Adrenal gland (tissue), 12 donors: ENCODE data around the gene AHNAK2. TPM values are rescaled to one million over a fixed set of nuclear protein-coding genes. Genes with fewer than 3 reads are reported as not detected.

Source experiments
- DNase-seq, 7 donors: peaks; one replicate each; pipeline ENCODE4 v3.0.0-alpha.2; 2019 to 2020
- H3K27ac ChIP-seq, 5 donors: fragments of 200-600 bp; sonication (generic) in 4 of 5; 1 replicate in 3 of 5; 2 replicates in 2 of 5; pipeline versions ENCODE4 v1.5.1 to v1.8.0; 2016 to 2020; ENCODE audit warnings: mild to moderate bottlenecking in 1 of 5
- H3K27me3 ChIP-seq: fragments of 200-600 bp; 2 replicates; pipeline ENCODE4 v1.8.0; 2021
- H3K36me3 ChIP-seq, 2 donors: fragments of 200-600 bp; replicated peaks in 1 of 2; 1 replicate in 1 of 2; 2 replicates in 1 of 2; pipeline versions ENCODE4 v1.5.1 to v1.8.0; 2018 to 2022
- H3K4me1 ChIP-seq, 2 donors: fragments of 200-600 bp; replicated peaks in 1 of 2; 1 replicate in 1 of 2; 2 replicates in 1 of 2; pipeline versions ENCODE4 v1.5.1 to v1.8.0; 2018 to 2021
- H3K4me3 ChIP-seq, 4 donors: fragments of 200-600 bp; sonication (generic) in 3 of 4; one replicate each; pipeline ENCODE4 v1.5.1; 2016 to 2018
- H3K9me3 ChIP-seq, 3 donors: fragments of 200-600 bp; sonication (generic) in 1 of 3; replicated peaks in 1 of 3; 1 replicate in 2 of 3; 2 replicates in 1 of 3; pipeline versions ENCODE4 v1.5.1 to v1.8.0; 2016 to 2021
- POLR2A ChIP-seq, 2 donors: fragments of 450-650 bp; IDR thresholded peaks; one replicate each; pipeline ENCODE4 v1.6.1; 2017; ENCODE audit warnings: antibody characterized with exemption in 2 of 2, mild to moderate bottlenecking in 2 of 2, moderate library complexity in 1 of 2
- WGBS, 4 donors: extraction: QIAGEN DNeasy Blood & Tissue Kit in 2 of 4; methylation state at CpG; one replicate each; pipeline versions ENCODE4 v1.1.5 to v1.1.7; 2013 to 2017; 5-methylcytosine and 5-hydroxymethylcytosine counted together
- intact Hi-C, 2 donors: fragments of 100-400 bp; cut with DNase I; formaldehyde crosslinking; loops; one replicate each; pipeline versions ENCODE4 v1.14.1 to v1.15.0; 2022 to 2023
- polyA plus RNA-seq, 3 donors: library from polyadenylated mRNA; stranded (reverse); fragments of 200-250 nt in 2 of 3; fragments of 350-450 nt in 1 of 3; fragmentation: Illumina TruSeq in 1 of 3; extraction: RNeasy Lipid Tissue Mini Kit (QIAGEN cat#74804) in 1 of 3; gene quantifications; one replicate each; pipeline ENCODE4 v1.2.3, GENCODE V29; 2013 to 2014
- total RNA-seq, 9 donors: library from RNA; depleted of rRNA in 4 of 9; stranded (reverse); fragments of >200 nt in 4 of 9; fragments of 120-200 nt in 1 of 9; fragmentation: NEBNext Ultra II Directional in 1 of 9; extraction: Animal tissue kit (Norgen Biotek cat#: 25700) in 1 of 9; gene quantifications; one replicate each; pipeline versions ENCODE4 v1.1.0 to v1.2.4, GENCODE V29; 2013 to 2023
- TF ChIP-seq, protein P1 (sequence below), 6 experiments: fragments of 450-650 bp in 4 of 6; fragments of 200-600 bp in 2 of 6; sonication (generic) in 1 of 6; IDR thresholded peaks; 1 replicate in 5 of 6; 2 replicates in 1 of 6; pipeline versions ENCODE4 v1.5.1 to v1.8.0; 2016 to 2021; ENCODE audit warnings: antibody characterized with exemption in 6 of 6, mild to moderate bottlenecking in 2 of 6, moderate library complexity in 1 of 6
- donor health status: healthy with polysubstance abuse.
- donor health status: Bipolar disorder and iron deficiency.
- donor health status: DM: yes; HTN: yes; CAD: no.
- donor health status: DM: no; HTN: no; CAD: no.
- donor health status: DM: no; HTN: no; CAD: no.
- donor health status: DM: yes; HTN: yes; CAD: no.

The AHNAK2 gene
- total and polyA plus RNA-seq, 12 donors = 0.67 to 16.0 (median 4.1) TPM

GRCh38 chr14:104964546-104964945 lies 13.6 kb downstream of the AHNAK2 start:
- WGBS, 4 donors = 78 to 87% (median 86%) methylated on average over 7 of the region's 7 CpGs
- no peak overlapping the region for H3K27ac ChIP-seq
- intact Hi-C loops = no loop called here
- no peaks in the 10 kb centered on the region for H3K9me3 ChIP-seq
- H3K4me1 ChIP-seq = peaks cover 0 to 17% of the 10 kb centered on the region in 2 donors
- H3K36me3 ChIP-seq = no peaks in the 10 kb centered on the region
- peak in 1 of 7 donors; percentile 10 for DNase-seq
- TF ChIP-seq, protein P1, sequence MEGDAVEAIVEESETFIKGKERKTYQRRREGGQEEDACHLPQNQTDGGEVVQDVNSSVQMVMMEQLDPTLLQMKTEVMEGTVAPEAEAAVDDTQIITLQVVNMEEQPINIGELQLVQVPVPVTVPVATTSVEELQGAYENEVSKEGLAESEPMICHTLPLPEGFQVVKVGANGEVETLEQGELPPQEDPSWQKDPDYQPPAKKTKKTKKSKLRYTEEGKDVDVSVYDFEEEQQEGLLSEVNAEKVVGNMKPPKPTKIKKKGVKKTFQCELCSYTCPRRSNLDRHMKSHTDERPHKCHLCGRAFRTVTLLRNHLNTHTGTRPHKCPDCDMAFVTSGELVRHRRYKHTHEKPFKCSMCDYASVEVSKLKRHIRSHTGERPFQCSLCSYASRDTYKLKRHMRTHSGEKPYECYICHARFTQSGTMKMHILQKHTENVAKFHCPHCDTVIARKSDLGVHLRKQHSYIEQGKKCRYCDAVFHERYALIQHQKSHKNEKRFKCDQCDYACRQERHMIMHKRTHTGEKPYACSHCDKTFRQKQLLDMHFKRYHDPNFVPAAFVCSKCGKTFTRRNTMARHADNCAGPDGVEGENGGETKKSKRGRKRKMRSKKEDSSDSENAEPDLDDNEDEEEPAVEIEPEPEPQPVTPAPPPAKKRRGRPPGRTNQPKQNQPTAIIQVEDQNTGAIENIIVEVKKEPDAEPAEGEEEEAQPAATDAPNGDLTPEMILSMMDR (IDR thresholded peaks at IDR 0.05) = no peak
- TF ChIP-seq POLR2A (IDR thresholded peaks at IDR 0.05) = no peak
- peaks cover 19% of the 10 kb centered on the region for H3K27me3 ChIP-seq
- H3K4me3 ChIP-seq = no peak overlapping the region

- intact Hi-C loops = no loop called here
- TF ChIP-seq, protein P1 (IDR thresholded peaks at IDR 0.05) = no peak
- no peak for TF ChIP-seq POLR2A (IDR thresholded peaks at IDR 0.05)
- H3K27ac ChIP-seq = no peak overlapping the region
Measured at GRCh38 chr14:104957146-104958113, 20.7 kb downstream of the AHNAK2 start.

GRCh38 chr14:104956290-104956890 lies 21.8 kb downstream of the AHNAK2 start:
- Histone ChIP-seq H3K4me3 (no peak overlapping the region), H3K4me1 (no peaks in the 10 kb centered on the region), H3K9me3 (no peaks in the 10 kb centered on the region), H3K36me3 (no peaks in the 10 kb centered on the region), H3K27me3 (peaks cover 9% of the 10 kb centered on the region), H3K27ac (no peak overlapping the region)
- TF ChIP-seq POLR2A (IDR thresholded peaks at IDR 0.05) = no peak
- WGBS, 4 donors = 53 to 70% (median 60%) methylated on average over 2 to 14 of the region's 14 CpGs
- intact Hi-C loops = no loop called here
- peak in 1 of 7 donors; percentile 7 for DNase-seq

More at GRCh38 chr14:104957146-104958113, 20.7 kb downstream of the AHNAK2 start:
- H3K4me1 ChIP-seq = no peaks in the 10 kb centered on the region
- no peaks in the 10 kb centered on the region for H3K9me3 ChIP-seq
- DNase-seq = no peak
- no peak overlapping the region for H3K4me3 ChIP-seq
- no peaks in the 10 kb centered on the region for H3K36me3 ChIP-seq
- H3K27me3 ChIP-seq = peaks cover 9% of the 10 kb centered on the region
- 67 to 76% (median 72%) methylated on average over 13 to 25 of the region's 25 CpGs for WGBS, 4 donors

- no peak overlapping the region for H3K4me3 ChIP-seq
- TF ChIP-seq POLR2A (IDR thresholded peaks at IDR 0.05) = no peak
- TF ChIP-seq, protein P1 (IDR thresholded peaks at IDR 0.05) = no peak
- no peak for DNase-seq
- H3K27ac ChIP-seq = no peak overlapping the region
- H3K9me3 ChIP-seq = no peaks in the 10 kb centered on the region
- H3K36me3 ChIP-seq = no peaks in the 10 kb centered on the region
- 79 to 90% (median 89%) methylated on average over 3 of the region's 3 CpGs; no CpG with 5 or more reads in 1 of the 4 donors for WGBS, 4 donors
- H3K4me1 ChIP-seq = no peaks in the 10 kb centered on the region
- intact Hi-C loops = no loop called here
- H3K27me3 ChIP-seq = peaks cover 9% of the 10 kb centered on the region
Measured at GRCh38 chr14:104955396-104955770, 22.8 kb downstream of the AHNAK2 start.
